Putamen (tissue), 1 donor: ENCODE results near the gene ASB1.

ENCODE experiments used
- DNase-seq: peaks from one replicate; pipeline ENCODE4 v3.0.0-alpha.2; 2016; ENCODE audit warnings: low spot score

ASB1 gene, protein sequence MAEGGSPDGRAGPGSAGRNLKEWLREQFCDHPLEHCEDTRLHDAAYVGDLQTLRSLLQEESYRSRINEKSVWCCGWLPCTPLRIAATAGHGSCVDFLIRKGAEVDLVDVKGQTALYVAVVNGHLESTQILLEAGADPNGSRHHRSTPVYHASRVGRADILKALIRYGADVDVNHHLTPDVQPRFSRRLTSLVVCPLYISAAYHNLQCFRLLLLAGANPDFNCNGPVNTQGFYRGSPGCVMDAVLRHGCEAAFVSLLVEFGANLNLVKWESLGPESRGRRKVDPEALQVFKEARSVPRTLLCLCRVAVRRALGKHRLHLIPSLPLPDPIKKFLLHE

GRCh38 chr2:238426568-238427434, at the start of gene ASB1:
Gene ASB1, plus strand, starts transcription at chr2:238426927. Its CDS starts 144 bp downstream, at chr2:238427071.
- peak; percentile 69 for DNase-seq

GRCh38 chr2:238378230-238379095, 48.3 kb upstream of the ASB1 start:
- no peak for DNase-seq

- DNase-seq: no peak
Measured at GRCh38 chr2:238379096-238379810, 47.5 kb upstream of the ASB1 start.

DNA sequence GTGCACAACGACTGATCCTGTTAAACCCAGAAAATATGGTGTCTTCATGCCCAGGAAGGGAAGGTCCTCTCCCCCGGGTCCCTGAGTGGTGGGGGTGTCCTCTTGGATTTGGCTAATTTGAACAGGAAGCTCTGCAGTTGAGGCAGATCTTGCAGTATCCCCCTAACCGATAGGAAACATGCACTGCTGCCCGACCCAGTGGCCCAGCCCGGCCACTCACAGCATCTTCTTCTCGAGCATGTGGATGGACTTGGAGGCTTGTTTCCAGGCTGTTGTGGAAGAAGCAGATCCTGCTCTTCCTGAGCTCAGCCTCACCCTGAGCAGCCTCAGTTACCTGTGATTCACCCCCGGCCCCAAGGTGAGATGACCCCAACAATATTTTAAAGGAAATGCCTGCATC, 46.4 kb upstream of the ASB1 start:
- DNase-seq: no peak

DNA sequence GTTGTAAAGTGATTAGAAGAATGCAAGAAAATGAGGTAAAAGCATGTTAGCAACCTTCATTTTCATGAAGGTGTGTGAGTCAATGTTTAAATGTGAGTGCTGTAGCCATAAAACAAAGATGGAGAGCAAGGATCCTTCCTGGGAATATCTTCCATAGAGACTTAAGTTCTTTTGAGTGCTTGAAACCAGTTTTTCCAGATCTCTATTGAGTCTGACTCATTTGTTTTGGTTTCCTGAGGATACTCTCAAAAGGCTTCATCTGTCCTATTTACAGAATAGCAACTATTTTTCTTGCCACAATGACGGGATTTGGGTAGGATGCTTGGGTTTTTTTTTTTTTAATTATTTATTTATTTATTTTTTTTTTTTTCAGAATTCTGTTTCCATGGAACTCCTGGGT, 45.9 kb upstream of the ASB1 start:
- no peak for DNase-seq

DNA sequence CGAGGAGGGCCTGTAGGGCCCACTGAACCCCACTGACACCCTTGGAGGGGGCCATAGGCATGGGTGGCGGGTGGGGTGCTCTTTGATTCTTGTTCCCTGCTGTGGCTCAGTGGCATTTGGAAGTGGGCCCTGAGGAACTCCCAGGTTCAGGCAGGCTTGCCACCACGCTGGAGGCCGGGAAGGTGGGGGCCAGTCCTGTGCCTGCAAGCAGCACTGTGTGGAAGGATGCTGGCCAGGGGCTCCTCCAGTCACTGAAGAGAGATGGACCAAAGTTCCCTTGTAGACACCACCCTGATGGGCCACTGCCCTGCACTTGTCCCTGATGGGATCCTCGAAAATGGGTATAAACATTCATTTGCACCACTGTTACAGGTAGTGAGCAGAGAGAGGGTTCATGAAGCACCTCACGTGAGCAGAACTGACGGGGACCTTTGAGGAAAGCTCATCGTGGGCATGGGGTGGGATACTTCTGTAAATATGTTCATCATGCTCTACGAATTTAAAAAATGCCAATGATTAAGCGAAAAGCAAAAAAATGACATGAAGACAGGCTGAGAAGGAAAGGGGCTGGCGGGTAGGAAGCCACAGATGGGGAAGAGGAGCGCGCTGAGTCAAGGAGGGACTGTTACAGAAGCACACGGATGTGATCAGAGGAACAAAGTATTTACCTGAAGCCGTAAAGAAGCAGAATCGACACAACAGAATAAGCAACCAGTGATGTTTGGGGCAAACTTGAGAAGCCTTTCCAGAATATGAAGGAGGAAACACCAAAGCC, 45.2 kb upstream of the ASB1 start:
- no peak for DNase-seq

DNA sequence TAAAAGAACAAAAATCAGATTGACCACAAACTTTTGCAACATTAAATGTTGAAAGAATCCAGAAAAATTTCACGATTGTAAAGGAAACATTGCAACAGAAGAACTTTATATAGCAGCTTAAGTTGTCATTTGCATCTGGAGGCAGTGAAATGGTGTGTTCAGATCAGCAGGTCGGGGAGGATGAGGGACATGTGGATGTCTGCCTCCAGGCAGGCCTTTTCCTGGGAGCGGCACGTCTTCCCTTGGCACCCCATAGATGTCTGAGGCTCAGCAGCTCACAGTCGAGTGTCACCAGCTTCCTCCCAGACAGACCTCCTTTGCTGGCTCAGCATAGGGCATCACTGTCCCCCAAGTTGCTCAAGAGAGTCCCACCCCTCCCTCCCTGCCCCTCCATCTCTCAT, 44.3 kb upstream of the ASB1 start:
- DNase-seq: no peak

GRCh38 chr2:238383135-238383534, 43.6 kb upstream of the ASB1 start:
- DNase-seq: no peak

DNA sequence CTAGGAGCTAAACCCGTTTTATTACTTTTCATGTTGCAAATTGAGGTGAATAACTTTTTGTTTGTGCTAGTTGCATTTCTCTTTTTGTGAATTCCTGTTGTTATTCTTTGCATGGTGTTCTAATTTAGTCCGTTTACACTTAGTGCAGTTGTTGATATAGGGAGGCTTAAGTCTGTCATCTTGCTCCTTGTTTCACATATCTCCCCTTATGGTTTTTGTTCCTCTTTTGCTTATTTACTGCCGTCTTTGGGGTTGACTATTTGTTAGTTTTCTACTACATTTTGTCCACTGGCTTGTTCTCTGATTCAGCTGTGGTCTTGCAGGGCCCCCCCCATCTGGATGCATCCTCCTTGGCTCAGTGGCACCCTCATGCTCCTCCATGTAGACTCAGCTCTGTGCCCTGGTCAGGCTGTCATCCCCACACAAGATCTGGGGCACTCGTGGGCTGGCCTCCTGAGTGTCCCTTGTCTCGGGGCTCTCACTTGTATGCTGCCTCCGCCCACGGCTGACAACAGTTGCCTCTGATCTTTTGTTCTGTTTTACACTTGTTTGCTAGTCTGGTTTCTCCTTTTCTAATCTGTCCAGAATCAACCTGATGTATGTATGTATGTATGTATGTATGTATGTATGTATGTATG, 42.9 kb upstream of the ASB1 start:
- DNase-seq: no peak

DNA sequence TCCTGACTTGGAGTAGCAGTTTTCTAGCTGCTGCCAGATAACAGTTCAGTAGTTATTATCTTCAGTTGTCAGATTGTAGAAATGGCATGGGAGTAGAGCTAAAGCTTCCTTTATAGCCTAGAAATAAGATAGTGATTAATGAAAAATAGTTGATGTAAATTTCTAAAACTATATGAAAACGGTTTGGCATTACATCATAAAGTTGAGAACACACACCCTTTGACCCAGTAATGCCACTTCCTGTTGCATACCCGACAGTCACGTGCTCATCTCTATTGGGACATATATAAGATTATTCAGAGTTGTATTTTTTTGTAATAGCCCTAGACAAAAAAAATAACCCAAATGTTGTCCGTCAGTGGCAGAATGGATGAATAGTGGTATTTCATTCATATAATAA, 39.4 kb upstream of the ASB1 start:
- DNase-seq: no peak

DNA sequence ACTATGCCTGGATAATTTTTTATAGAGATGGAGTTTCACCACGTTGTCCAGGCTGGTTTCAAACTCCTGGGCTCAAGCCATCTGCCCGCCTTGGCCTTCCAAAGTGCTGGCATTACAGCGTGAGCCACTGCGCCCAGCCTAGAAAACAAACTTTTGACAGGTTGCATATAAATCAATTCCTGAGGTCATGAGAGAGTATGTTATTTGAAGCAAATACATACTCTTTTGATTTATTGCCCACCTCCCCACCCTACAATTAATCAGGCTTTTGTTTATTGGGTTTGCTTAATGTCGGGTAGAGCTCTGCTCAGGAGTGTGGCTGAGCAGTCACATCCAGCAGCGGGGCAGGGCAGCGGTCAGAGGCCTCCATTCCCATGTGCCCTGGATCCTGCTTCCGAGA, 37.9 kb upstream of the ASB1 start:
- no peak for DNase-seq

GRCh38 chr2:238389988-238390589, 36.6 kb upstream of the ASB1 start:
- no peak for DNase-seq

- no peak for DNase-seq
Measured at GRCh38 chr2:238391042-238391689, 35.6 kb upstream of the ASB1 start.

- no peak for DNase-seq
Measured at GRCh38 chr2:238396663-238397062, 30.1 kb upstream of the ASB1 start.

- no peak for DNase-seq
Measured at GRCh38 chr2:238397356-238397755, 29.4 kb upstream of the ASB1 start.

DNA sequence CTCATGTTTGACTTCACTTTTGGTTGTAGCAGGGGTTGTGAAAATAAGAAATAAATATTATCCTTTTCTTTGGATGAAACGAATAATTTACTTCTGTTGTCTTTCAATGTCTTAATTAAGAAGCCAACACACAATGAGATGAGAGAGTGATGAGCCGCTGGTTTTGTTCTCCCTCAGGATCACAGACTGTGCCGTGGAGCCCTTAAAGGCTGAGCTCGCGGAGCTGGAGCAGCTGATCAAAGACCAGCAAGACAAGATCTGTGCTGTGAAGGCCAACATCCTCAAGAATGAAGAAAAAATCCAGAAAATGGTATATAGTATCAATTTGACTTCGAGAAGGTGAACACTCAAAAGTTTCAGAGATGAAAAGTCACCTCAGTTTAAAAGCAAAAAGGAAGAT, 28.1 kb upstream of the ASB1 start:
- no peak for DNase-seq

- DNase-seq: no peak
Measured at GRCh38 chr2:238399094-238399493, 27.6 kb upstream of the ASB1 start.

DNA sequence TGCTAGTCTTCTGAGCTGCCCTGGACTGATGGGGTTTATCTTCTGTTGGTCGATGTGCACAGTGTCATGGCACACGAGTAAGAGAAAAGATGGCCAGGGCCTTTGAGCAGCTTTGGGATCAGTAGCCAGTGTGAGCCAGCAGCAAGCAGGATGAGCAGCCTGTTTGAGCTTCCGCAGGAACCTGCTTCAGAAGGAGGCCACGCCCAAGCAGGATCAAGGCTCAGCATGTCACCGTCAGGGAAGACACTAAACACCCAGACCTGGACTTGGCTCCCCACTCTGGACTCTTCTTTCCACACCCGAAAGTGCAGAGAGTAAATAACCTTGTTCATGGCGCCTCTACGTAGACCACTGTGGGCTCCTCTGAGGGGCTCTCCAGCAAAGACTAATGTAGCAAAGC, 25.2 kb upstream of the ASB1 start:
- DNase-seq: no peak

- DNase-seq: no peak
Measured at GRCh38 chr2:238403632-238404405, 22.9 kb upstream of the ASB1 start.
